ENCODE measurements around the gene RNF113A.

Gene RNF113A

GRCh38 chrX:119853444-119853843, 18.1 kb downstream of the RNF113A start:
- Histone ChIP-seq H3K9me3 (no peaks in the 10 kb centered on the region), H3K27me3 (no peaks in the 10 kb centered on the region), H3K4me3 (peak overlapping the region; percentile 73), H3K4me1 (peaks cover 0 to 2% (median 0%) of the 10 kb centered on the region in 4 donors), H3K36me3 (peaks cover 0 to 3% (median 0%) of the 10 kb centered on the region in 3 donors), H3K27ac (peak overlapping the region; percentile 89 to 92)
- DNase-seq, result no peak
- intact Hi-C loops (cut with DNase I; ENCODE audit: low total_unique reads), result loop anchor here (5.0 kb wide), 1 partner anchor 61 kb away; the partner anchor contains the start of gene RPL39
- no peak for TF ChIP-seq CTCF (IDR thresholded peaks at IDR 0.05)

DNA sequence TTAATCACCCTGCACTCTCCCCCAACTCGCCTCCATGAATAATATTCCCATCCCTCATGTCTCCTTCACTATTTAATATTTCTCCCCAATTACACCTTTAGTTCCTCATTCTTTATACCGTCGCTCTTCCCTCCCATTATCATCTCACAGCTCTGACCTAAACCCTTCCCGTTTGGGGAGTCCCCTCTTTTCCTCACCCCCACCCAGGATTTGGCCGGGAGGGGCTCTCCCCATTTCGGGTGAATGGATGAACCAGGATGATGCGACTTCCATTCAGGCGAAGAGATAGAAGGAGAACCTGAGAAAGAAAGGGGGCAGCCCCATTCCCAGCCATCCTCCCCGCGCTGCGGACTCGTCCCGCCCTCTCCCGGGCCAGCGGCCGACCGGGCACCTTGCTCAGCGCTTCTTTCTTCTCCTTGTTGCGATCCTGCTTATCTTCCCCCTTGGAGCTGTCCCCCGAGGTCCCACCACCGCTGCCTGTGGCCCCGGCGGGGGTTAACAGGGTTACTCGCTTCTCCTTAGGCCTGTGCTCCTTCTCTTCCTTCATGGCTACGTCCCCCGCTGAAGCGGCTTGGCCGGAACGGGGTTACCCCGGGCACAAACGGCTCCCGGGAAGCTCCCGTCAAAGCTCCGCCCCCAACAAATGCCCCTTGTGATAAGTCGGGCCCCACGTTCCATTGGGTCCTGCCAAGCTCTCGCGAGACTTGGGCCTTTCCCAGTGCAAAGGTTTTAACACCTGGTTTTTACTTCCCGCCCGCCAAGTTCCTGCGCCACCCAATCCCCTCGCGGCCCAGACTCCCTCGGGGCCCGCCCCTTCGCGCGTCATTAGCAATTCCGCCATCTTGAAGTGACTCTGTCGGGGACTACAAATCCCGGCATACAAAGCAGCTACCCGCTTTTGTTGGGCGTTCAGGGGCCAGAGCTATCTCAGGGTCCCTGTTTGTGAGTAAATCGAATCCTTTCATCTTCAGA, 18.9 kb downstream of the RNF113A start, which contains the start of gene UPF3B:
UPF3B (minus strand) TSS at position 582 of the 972 bp plus-strand sequence; CDS start at position 547, 35 bp downstream.
- intact Hi-C loops (cut with DNase I; ENCODE audit: low total_unique reads), result loop anchor here (5.0 kb wide), 1 partner anchor 60 kb away; the partner anchor contains the start of gene RPL39
- Histone ChIP-seq H3K27me3 (no peaks in the 10 kb centered on the region), H3K4me1 (peaks cover 0 to 2% (median 0%) of the 10 kb centered on the region in 4 donors), H3K4me3 (peak within 1 kb of the TSS; percentile 73), H3K36me3 (peaks cover 0 to 7% (median 0%) of the 10 kb centered on the region in 3 donors), H3K9me3 (no peaks in the 10 kb centered on the region), H3K27ac (peak within 1 kb of the TSS; percentile 89 to 92)
- no peak for TF ChIP-seq CTCF (IDR thresholded peaks at IDR 0.05)
- peak; percentile 97 to 98 for DNase-seq

- H3K9me3 ChIP-seq, result no peaks in the 10 kb centered on the region
- no peak for DNase-seq
- no peaks in the 10 kb centered on the region for H3K4me1 ChIP-seq
- intact Hi-C loops (cut with DNase I; ENCODE audit: low total_unique reads), result no loop called here
- H3K27ac ChIP-seq, result no peak overlapping the region
- TF ChIP-seq CTCF (IDR thresholded peaks at IDR 0.05), result no peak
- no peaks in the 10 kb centered on the region for H3K27me3 ChIP-seq
- H3K4me3 ChIP-seq, result no peak overlapping the region
- H3K36me3 ChIP-seq, result peaks cover 5 to 80% (median 44%) of the 10 kb centered on the region in 3 donors
Observed at GRCh38 chrX:119833905-119834304, 37.6 kb downstream of the RNF113A start.

- H3K27ac ChIP-seq, result no peak overlapping the region
- H3K4me3 ChIP-seq, result no peak overlapping the region
- intact Hi-C loops (cut with DNase I; ENCODE audit: low total_unique reads), result no loop called here
Observed at GRCh38 chrX:119828446-119828845, 43.1 kb downstream of the RNF113A start.

More at GRCh38 chrX:119828446-119828845, 43.1 kb downstream of the RNF113A start:
- TF ChIP-seq CTCF (IDR thresholded peaks at IDR 0.05), result no peak
- no peaks in the 10 kb centered on the region for H3K4me1 ChIP-seq
- no peak for DNase-seq
- H3K9me3 ChIP-seq, result no peaks in the 10 kb centered on the region
- H3K36me3 ChIP-seq, result peaks cover 0 to 38% (median 20%) of the 10 kb centered on the region in 3 donors
- H3K27me3 ChIP-seq, result no peaks in the 10 kb centered on the region
